HG03558 (cell line): Measurements from ENCODE around the gene ACTN4.

Experiments used
- ATAC-seq: cut with Tn5 transposase; IDR thresholded peaks from one replicate; pipeline ENCODE4 v1.9.1; 2021; ENCODE audit warnings: moderate number of reproducible peaks; ENCODE audit not compliant: unreplicated experiment; ENCODE audit errors: extremely low read depth

ACTN4 gene

GRCh38 chr19:38705197-38706019 is 58.0 kb downstream of the ACTN4 start:
- no peak for ATAC-seq

GRCh38 chr19:38706792-38707511 is 59.5 kb downstream of the ACTN4 start:
- no peak for ATAC-seq

GRCh38 chr19:38707512-38708114 is 60.2 kb downstream of the ACTN4 start:
- ATAC-seq, result no peak

GRCh38 chr19:38708413-38709024 is 61.1 kb downstream of the ACTN4 start:
- no peak for ATAC-seq

GRCh38 chr19:38709119-38709518 is 61.7 kb downstream of the ACTN4 start:
- no peak for ATAC-seq

- ATAC-seq, result no peak
These were observed 62.4 kb downstream of the ACTN4 start for GRCh38 chr19:38709671-38710415.

- ATAC-seq, result no peak
These were observed 62.9 kb downstream of the ACTN4 start for GRCh38 chr19:38710416-38710702.

- ATAC-seq, result no peak
These were observed 63.7 kb downstream of the ACTN4 start for GRCh38 chr19:38710928-38711725.

GRCh38 chr19:38711726-38712153 is 64.3 kb downstream of the ACTN4 start:
- ATAC-seq, result no peak

GRCh38 chr19:38712161-38712748 is 64.8 kb downstream of the ACTN4 start:
- no peak for ATAC-seq

GRCh38 chr19:38713227-38713649 is 65.8 kb downstream of the ACTN4 start:
- no peak for ATAC-seq

- no peak for ATAC-seq
These were observed 66.4 kb downstream of the ACTN4 start for GRCh38 chr19:38713865-38714264.

GRCh38 chr19:38714354-38714778 is 66.9 kb downstream of the ACTN4 start:
- no peak for ATAC-seq

GRCh38 chr19:38715555-38715954 is 68.1 kb downstream of the ACTN4 start:
- no peak for ATAC-seq

GRCh38 chr19:38717051-38717450 is 69.6 kb downstream of the ACTN4 start:
- no peak for ATAC-seq

- ATAC-seq, result no peak
These were observed 70.4 kb downstream of the ACTN4 start for GRCh38 chr19:38717855-38718254.

GRCh38 chr19:38718747-38719543 is 71.5 kb downstream of the ACTN4 start:
- ATAC-seq, result no peak
